GM23338 (cell line): ENCODE measurements around the gene PAEP. TPM values are rescaled to one million over a fixed set of nuclear protein-coding genes. Genes with fewer than 3 reads are reported as not detected.

Experiments used
- ATAC-seq: fragments of 200-7000 bp; cut with Tn5 transposase; 3 replicates; pipeline ENCODE4 v1.9.1; 2020
- DNase-seq: peaks from one replicate; pipeline ENCODE4 v3.0.0-alpha.2; 2015; ENCODE audit warnings: low spot score
- H2AFZ ChIP-seq: fragments of 200-600 bp; sonication (generic); 2 replicates; pipeline ENCODE4 v1.8.0; 2016; ENCODE audit warnings: antibody characterized with exemption, mild to moderate bottlenecking, moderate library complexity
- H3F3A ChIP-seq: fragments of 200-600 bp; sonication (generic); replicated peaks from 2 replicates; pipeline ENCODE4 v1.8.0; 2017; ENCODE audit warnings: antibody characterized with exemption, mixed run types, low read depth
- H3K27ac ChIP-seq: fragments of 200-600 bp; sonication (generic); 2 replicates; pipeline ENCODE4 v1.6.1; 2016; ENCODE audit warnings: low read depth
- H3K27me3 ChIP-seq: fragments of 200-600 bp; sonication (generic); 2 replicates; pipeline ENCODE4 v1.8.0; 2016; ENCODE audit warnings: mild to moderate bottlenecking, mixed run types, moderate library complexity; ENCODE audit not compliant: insufficient read depth
- H3K36me3 ChIP-seq: fragments of 200-600 bp; sonication (generic); 2 replicates; pipeline ENCODE4 v1.8.0; 2016; ENCODE audit warnings: mild to moderate bottlenecking; ENCODE audit not compliant: insufficient read depth
- H3K4me1 ChIP-seq: fragments of 200-600 bp; sonication (generic); 2 replicates; pipeline ENCODE4 v1.8.0; 2016; ENCODE audit warnings: mild to moderate bottlenecking, moderate library complexity; ENCODE audit not compliant: insufficient read depth
- H3K4me2 ChIP-seq: fragments of 200-600 bp; sonication (generic); 2 replicates; pipeline ENCODE4 v1.7.1; 2017; ENCODE audit warnings: mixed run types
- H3K4me3 ChIP-seq: fragments of 200-600 bp; sonication (generic); 2 replicates; pipeline ENCODE4 v1.6.1; 2016; ENCODE audit warnings: mixed run types
- H3K79me2 ChIP-seq: fragments of 200-600 bp; sonication (generic); replicated peaks from 2 replicates; pipeline ENCODE4 v1.8.0; 2017; ENCODE audit warnings: mild to moderate bottlenecking; ENCODE audit not compliant: insufficient read depth
- H3K9me2 ChIP-seq: fragments of 200-600 bp; sonication (generic); 2 replicates; pipeline ENCODE4 v1.8.0; 2017; ENCODE audit not compliant: insufficient read depth
- H4K20me1 ChIP-seq: fragments of 200-600 bp; sonication (generic); replicated peaks from 2 replicates; pipeline ENCODE4 v1.8.0; 2017; ENCODE audit warnings: mild to moderate bottlenecking; ENCODE audit not compliant: insufficient read depth
- H3K27ac Mint-ChIP-seq: 2 replicates; pipeline ENCODE4 v1.8.0; 2020; ENCODE audit warnings: inconsistent platforms, mild to moderate bottlenecking, moderate library complexity, mixed read lengths
- H3K27me3 Mint-ChIP-seq: 3 replicates; pipeline ENCODE4 v1.8.0; 2022; ENCODE audit warnings: low read depth, mild to moderate bottlenecking, moderate library complexity, mixed read lengths, inconsistent platforms; ENCODE audit not compliant: insufficient read depth, poor library complexity
- H3K36me3 Mint-ChIP-seq: 3 replicates; pipeline ENCODE4 v1.8.0; 2021; ENCODE audit warnings: low read depth, mild to moderate bottlenecking, inconsistent platforms, moderate library complexity, mixed read lengths
- H3K4me1 Mint-ChIP-seq: 3 replicates; pipeline ENCODE4 v1.8.0; 2020; ENCODE audit warnings: mild to moderate bottlenecking, inconsistent platforms, mixed read lengths
- H3K4me3 Mint-ChIP-seq: 3 replicates; pipeline ENCODE4 v1.8.0; 2021; ENCODE audit warnings: moderate library complexity, mild to moderate bottlenecking, inconsistent platforms, mixed read lengths
- H3K9me3 Mint-ChIP-seq: 3 replicates; pipeline ENCODE4 v1.8.0; 2020; ENCODE audit warnings: moderate library complexity, mild to moderate bottlenecking, inconsistent platforms, mixed read lengths
- CREB1 ChIP-seq: fragments of 250-450 bp; sonication (Bioruptor Pico); IDR thresholded peaks from 2 replicates; pipeline ENCODE4 v1.5.0; 2020; ENCODE audit warnings: low read depth, mild to moderate bottlenecking, moderate library complexity
- NANOG ChIP-seq: IDR thresholded peaks from 2 replicates; pipeline ENCODE4 v1.6.1; 2016; ENCODE audit warnings: antibody characterized with exemption, borderline replicate concordance
- POLR2AphosphoS5 ChIP-seq: IDR thresholded peaks from 2 replicates; pipeline ENCODE4 v1.6.1; 2016; ENCODE audit warnings: antibody characterized with exemption, low read depth
- polyA plus RNA-seq: library from polyadenylated mRNA; unstranded; fragments of >200 nt; fragmentation: Nextera tagmentation; extraction: Ambion mirVana; gene quantifications from 2 replicates; pipeline ENCODE4 v1.2.1, GENCODE V29; 2016
- total RNA-seq: library from RNA; depleted of rRNA; stranded (reverse); fragments of >200 nt; shearing (Covaris generic); gene quantifications from 2 replicates; pipeline ENCODE4 v1.2.3, GENCODE V29; 2014
- TF ChIP-seq, protein P1 (sequence below): IDR thresholded peaks from one replicate; pipeline ENCODE4 v1.6.1; 2018; ENCODE audit warnings: antibody characterized with exemption; ENCODE audit not compliant: unreplicated experiment
- TF ChIP-seq, protein P2 (sequence below), 2 experiments: fragments of 200-600 bp in 1 of 2; sonication (generic) in 1 of 2; conservative IDR thresholded peaks; 2 replicates each; pipeline versions ENCODE4 v1.5.1 to v1.6.1; 2016 to 2017; ENCODE audit warnings: antibody characterized with exemption in 2 of 2, low read depth in 2 of 2, mild to moderate bottlenecking in 2 of 2, moderate library complexity in 1 of 2
- TF ChIP-seq, protein P3 (sequence below): IDR thresholded peaks from 2 replicates; pipeline ENCODE4 v1.6.1; 2016; ENCODE audit warnings: antibody characterized with exemption
- TF ChIP-seq, protein P4 (sequence below): fragments of 250-450 bp; sonication (Bioruptor Pico); IDR thresholded peaks from 2 replicates; pipeline ENCODE4 v1.5.0; 2020; ENCODE audit warnings: mild to moderate bottlenecking, moderate library complexity

The PAEP gene
- total and polyA plus RNA-seq, 2 experiments from 2014 or later: not detected

DNA sequence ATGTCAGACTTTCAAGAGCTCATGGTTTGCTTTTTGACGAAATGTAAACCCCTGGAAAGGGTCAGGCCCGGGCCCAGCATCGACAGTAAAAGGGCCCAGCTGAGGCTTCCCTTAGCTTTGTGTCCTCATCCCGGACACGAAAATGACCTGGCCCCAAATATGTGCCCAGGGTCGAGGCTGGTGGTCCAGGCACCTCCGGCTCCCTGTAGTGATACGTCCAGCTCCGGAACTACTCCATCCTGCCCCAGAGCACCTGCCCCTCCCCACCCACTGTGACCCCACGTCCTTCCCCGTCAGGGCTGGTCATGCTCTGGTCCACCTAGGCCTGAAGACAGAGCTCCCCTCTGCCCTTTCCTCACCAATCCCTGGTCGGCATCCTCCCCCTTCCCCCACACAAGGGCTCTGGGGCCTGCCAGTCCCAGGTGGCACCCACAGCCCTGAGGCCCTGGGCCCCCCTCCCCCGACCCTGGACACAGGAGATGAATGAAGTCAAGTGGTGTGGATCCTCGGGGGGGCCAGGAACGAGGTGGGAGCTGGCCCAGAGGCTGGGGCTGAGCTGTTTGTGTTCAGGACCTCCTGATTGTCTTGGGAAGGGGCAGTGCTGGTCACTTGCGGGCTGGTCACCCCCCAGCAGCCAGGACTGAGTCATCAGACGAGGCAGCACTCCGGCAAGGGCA, 9.4 kb upstream of the PAEP start:
- Mint-ChIP-seq H3K27me3 (peaks cover 7% of the 10 kb centered on the region), H3K27ac (no peak overlapping the region), H3K9me3 (peaks cover 5% of the 10 kb centered on the region; the same call in 1 of the 3 replicates), H3K36me3 (no peaks in the 10 kb centered on the region; the same call in 2 of the 3 replicates), H3K4me3 (no peak overlapping the region), H3K4me1 (no peaks in the 10 kb centered on the region)
- Histone ChIP-seq H2AFZ (no peak overlapping the region), H3K79me2 (no peaks in the 10 kb centered on the region), H3K27me3 (no peaks in the 10 kb centered on the region), H4K20me1 (no peaks in the 10 kb centered on the region), H3K4me2 (no peak overlapping the region), H3K27ac (no peak overlapping the region), H3F3A (no peaks in the 10 kb centered on the region), H3K9me2 (0 out of 2 replicates have a peak, but pooled peaks cover 2% of the 10 kb centered on the region), H3K36me3 (no peaks in the 10 kb centered on the region), H3K4me1 (no peaks in the 10 kb centered on the region; the same call in 1 of the 2 replicates), H3K4me3 (no peak overlapping the region)
- DNase-seq (no peak), ATAC-seq (no peak)
- TF ChIP-seq, protein P1, sequence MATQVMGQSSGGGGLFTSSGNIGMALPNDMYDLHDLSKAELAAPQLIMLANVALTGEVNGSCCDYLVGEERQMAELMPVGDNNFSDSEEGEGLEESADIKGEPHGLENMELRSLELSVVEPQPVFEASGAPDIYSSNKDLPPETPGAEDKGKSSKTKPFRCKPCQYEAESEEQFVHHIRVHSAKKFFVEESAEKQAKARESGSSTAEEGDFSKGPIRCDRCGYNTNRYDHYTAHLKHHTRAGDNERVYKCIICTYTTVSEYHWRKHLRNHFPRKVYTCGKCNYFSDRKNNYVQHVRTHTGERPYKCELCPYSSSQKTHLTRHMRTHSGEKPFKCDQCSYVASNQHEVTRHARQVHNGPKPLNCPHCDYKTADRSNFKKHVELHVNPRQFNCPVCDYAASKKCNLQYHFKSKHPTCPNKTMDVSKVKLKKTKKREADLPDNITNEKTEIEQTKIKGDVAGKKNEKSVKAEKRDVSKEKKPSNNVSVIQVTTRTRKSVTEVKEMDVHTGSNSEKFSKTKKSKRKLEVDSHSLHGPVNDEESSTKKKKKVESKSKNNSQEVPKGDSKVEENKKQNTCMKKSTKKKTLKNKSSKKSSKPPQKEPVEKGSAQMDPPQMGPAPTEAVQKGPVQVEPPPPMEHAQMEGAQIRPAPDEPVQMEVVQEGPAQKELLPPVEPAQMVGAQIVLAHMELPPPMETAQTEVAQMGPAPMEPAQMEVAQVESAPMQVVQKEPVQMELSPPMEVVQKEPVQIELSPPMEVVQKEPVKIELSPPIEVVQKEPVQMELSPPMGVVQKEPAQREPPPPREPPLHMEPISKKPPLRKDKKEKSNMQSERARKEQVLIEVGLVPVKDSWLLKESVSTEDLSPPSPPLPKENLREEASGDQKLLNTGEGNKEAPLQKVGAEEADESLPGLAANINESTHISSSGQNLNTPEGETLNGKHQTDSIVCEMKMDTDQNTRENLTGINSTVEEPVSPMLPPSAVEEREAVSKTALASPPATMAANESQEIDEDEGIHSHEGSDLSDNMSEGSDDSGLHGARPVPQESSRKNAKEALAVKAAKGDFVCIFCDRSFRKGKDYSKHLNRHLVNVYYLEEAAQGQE: no peak
- TF ChIP-seq, protein P2, sequence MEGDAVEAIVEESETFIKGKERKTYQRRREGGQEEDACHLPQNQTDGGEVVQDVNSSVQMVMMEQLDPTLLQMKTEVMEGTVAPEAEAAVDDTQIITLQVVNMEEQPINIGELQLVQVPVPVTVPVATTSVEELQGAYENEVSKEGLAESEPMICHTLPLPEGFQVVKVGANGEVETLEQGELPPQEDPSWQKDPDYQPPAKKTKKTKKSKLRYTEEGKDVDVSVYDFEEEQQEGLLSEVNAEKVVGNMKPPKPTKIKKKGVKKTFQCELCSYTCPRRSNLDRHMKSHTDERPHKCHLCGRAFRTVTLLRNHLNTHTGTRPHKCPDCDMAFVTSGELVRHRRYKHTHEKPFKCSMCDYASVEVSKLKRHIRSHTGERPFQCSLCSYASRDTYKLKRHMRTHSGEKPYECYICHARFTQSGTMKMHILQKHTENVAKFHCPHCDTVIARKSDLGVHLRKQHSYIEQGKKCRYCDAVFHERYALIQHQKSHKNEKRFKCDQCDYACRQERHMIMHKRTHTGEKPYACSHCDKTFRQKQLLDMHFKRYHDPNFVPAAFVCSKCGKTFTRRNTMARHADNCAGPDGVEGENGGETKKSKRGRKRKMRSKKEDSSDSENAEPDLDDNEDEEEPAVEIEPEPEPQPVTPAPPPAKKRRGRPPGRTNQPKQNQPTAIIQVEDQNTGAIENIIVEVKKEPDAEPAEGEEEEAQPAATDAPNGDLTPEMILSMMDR (conservative IDR thresholded peaks at IDR 0.05; ENCODE audit: low read depth in 2 of 2): no peak
- TF ChIP-seq POLR2AphosphoS5 (no peak), NANOG (no peak), CREB1 (CRISPR knock-in tag) (no peak)
- TF ChIP-seq, protein P3, sequence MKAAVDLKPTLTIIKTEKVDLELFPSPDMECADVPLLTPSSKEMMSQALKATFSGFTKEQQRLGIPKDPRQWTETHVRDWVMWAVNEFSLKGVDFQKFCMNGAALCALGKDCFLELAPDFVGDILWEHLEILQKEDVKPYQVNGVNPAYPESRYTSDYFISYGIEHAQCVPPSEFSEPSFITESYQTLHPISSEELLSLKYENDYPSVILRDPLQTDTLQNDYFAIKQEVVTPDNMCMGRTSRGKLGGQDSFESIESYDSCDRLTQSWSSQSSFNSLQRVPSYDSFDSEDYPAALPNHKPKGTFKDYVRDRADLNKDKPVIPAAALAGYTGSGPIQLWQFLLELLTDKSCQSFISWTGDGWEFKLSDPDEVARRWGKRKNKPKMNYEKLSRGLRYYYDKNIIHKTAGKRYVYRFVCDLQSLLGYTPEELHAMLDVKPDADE: no peak
- TF ChIP-seq, protein P4, sequence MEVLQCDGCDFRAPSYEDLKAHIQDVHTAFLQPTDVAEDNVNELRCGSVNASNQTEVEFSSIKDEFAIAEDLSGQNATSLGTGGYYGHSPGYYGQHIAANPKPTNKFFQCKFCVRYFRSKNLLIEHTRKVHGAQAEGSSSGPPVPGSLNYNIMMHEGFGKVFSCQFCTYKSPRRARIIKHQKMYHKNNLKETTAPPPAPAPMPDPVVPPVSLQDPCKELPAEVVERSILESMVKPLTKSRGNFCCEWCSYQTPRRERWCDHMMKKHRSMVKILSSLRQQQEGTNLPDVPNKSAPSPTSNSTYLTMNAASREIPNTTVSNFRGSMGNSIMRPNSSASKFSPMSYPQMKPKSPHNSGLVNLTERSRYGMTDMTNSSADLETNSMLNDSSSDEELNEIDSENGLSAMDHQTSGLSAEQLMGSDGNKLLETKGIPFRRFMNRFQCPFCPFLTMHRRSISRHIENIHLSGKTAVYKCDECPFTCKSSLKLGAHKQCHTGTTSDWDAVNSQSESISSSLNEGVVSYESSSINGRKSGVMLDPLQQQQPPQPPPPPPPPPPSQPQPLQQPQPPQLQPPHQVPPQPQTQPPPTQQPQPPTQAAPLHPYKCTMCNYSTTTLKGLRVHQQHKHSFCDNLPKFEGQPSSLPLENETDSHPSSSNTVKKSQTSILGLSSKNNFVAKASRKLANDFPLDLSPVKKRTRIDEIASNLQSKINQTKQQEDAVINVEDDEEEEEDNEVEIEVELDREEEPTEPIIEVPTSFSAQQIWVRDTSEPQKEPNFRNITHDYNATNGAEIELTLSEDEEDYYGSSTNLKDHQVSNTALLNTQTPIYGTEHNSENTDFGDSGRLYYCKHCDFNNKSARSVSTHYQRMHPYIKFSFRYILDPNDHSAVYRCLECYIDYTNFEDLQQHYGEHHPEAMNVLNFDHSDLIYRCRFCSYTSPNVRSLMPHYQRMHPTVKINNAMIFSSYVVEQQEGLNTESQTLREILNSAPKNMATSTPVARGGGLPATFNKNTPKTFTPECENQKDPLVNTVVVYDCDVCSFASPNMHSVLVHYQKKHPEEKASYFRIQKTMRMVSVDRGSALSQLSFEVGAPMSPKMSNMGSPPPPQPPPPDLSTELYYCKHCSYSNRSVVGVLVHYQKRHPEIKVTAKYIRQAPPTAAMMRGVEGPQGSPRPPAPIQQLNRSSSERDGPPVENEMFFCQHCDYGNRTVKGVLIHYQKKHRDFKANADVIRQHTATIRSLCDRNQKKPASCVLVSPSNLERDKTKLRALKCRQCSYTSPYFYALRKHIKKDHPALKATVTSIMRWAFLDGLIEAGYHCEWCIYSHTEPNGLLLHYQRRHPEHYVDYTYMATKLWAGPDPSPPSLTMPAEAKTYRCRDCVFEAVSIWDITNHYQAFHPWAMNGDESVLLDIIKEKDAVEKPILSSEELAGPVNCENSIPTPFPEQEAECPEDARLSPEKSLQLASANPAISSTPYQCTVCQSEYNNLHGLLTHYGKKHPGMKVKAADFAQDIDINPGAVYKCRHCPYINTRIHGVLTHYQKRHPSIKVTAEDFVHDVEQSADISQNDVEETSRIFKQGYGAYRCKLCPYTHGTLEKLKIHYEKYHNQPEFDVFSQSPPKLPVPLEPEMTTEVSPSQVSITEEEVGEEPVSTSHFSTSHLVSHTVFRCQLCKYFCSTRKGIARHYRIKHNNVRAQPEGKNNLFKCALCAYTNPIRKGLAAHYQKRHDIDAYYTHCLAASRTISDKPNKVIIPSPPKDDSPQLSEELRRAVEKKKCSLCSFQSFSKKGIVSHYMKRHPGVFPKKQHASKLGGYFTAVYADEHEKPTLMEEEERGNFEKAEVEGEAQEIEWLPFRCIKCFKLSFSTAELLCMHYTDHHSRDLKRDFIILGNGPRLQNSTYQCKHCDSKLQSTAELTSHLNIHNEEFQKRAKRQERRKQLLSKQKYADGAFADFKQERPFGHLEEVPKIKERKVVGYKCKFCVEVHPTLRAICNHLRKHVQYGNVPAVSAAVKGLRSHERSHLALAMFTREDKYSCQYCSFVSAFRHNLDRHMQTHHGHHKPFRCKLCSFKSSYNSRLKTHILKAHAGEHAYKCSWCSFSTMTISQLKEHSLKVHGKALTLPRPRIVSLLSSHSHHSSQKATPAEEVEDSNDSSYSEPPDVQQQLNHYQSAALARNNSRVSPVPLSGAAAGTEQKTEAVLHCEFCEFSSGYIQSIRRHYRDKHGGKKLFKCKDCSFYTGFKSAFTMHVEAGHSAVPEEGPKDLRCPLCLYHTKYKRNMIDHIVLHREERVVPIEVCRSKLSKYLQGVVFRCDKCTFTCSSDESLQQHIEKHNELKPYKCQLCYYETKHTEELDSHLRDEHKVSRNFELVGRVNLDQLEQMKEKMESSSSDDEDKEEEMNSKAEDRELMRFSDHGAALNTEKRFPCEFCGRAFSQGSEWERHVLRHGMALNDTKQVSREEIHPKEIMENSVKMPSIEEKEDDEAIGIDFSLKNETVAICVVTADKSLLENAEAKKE (CRISPR knock-in tag): no peak
